HCT116 (cell line): ENCODE results near the gene ARHGAP29.

ENCODE experiments used
- CTCF ChIP-seq, 3 experiments: fragments of 200-600 bp in 1 of 3; sonication (generic) in 1 of 3; IDR thresholded peaks in 2 of 3; conservative IDR thresholded peaks in 1 of 3; 2 replicates each; pipeline ENCODE4 v1.5.1; 2012 to 2017; ENCODE audit warnings: low read depth in 2 of 3, low read length in 2 of 3, antibody characterized with exemption in 1 of 3, borderline replicate concordance in 1 of 3, control low read depth in 1 of 3, mild to moderate bottlenecking in 1 of 3, mixed read lengths in 1 of 3, mixed run types in 1 of 3, moderate library complexity in 1 of 3; ENCODE audit not compliant: insufficient read depth in 1 of 3
- ELF1 ChIP-seq: IDR thresholded peaks from 2 replicates; pipeline ENCODE4 v1.6.1; 2012; ENCODE audit warnings: low read depth, borderline replicate concordance
- TF ChIP-seq, protein P1 (sequence below): IDR thresholded peaks from 2 replicates; pipeline ENCODE4 v1.6.1; 2012

DNA sequence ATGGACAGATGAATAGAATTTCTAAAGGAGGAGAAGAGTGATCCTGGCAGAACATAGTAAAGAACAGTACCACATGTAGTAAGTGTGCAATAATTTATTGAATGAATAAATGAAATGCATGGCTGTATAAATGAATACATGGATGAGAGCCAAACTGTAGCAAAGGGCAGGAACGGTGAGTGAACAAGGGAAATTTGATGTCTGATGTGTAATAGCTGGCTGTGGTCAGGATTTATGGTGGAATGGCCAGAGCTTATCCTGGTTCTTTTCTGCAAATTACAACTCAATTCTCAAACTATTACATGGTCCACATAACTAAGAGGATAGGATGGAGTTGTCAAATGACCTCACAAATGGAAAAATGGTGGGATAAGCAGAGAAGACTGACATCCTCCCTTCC is 43.2 kb upstream of the ARHGAP29 start:
- no peak for TF ChIP-seq CTCF (IDR thresholded peaks at IDR 0.05 in 2 of 3, conservative IDR thresholded peaks at IDR 0.05 in 1 of 3; ENCODE audit: borderline replicate concordance in 1 of 3, insufficient read depth in 1 of 3, low read depth in 2 of 3, low read length in 2 of 3)
- TF ChIP-seq, protein P1, sequence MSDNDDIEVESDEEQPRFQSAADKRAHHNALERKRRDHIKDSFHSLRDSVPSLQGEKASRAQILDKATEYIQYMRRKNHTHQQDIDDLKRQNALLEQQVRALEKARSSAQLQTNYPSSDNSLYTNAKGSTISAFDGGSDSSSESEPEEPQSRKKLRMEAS = no peak
- TF ChIP-seq ELF1 = no peak
